ENCODE measurements around the gene SIRT6.
A peak's percentile ranks its signal among the peaks of the same experiment; 100 is the strongest.
"Not testable (repeated sequence)": the region's sequence is repeated elsewhere in the genome, so short reads cannot be mapped to it uniquely, and the experiment has no call there.

The SIRT6 gene
- total RNA-seq, result 8.2 to 20.0 (median 13.0) reads per million in 18 experiments

DNA sequence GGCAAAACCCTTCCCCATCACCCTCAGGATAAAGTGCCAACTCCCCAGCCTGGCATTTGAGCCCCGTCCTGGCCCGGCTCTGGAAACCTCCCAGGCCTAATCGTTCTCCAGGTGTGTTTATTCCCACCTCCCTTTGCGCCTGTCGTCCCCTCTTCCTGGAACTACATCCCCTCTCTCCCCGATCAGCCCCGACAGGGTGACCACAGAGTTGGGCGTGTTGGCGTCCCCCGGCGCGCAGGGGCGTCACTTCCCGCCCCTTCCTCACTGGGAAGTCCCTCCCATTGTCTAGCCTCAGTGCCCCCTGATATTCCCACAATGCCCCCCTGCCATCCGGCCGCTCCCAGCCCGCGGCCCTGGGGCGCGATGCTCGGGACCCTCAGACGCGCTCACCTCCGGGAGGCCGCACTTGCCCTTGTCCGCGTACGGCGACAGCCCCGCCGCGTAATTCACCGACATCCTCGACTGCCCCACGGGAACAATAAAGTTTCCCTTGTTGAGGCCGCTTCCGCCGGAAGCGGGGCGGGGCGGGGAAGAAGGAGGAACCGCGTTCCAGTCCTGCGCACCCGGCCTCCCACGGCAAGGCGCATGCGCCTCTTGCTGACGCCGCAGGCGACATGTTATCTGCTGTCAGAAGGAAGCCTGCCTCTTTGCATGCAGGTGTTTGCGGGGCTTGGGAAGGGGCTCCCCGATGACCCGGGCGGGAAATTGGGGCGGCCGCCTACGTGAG is at the start of gene SIRT6, which contains the start of gene ANKRD24:
SIRT6 (minus strand) TSS at position 480 of the 727 bp plus-strand sequence; CDS start at position 456, 24 bp downstream.
ANKRD24 (plus strand) TSS at position 606 of the 727 bp plus-strand sequence. CDS start 3,737 bp downstream, outside the sequence.
- peak; percentile 97 to 98 for DNase-seq

- DNase-seq, result not testable (repeated sequence)
Measured at GRCh38 chr19:4232139-4232538, 49.8 kb upstream of the SIRT6 start.

DNA sequence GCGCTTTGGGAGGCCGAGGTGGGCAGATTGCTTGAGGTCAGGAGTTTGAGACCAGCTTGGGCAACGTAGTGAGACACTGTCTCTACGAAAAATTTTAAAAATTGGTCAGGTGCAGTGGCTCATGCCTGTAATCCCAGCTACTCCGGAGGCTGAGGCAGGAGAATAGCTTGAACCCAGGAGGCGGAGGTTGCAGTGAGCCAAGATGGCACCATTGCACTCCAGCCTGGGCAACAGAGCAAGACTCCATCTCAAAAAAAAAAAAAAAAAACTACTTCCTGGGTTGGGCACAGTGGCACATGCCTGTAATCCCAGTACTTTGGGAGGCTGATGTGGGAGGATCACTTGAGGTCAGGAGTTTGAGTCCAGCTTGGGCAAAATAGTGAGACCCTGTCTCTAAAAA is 49.2 kb upstream of the SIRT6 start:
- DNase-seq, result not testable (repeated sequence)

GRCh38 chr19:4230237-4230636 is 47.9 kb upstream of the SIRT6 start:
- DNase-seq, result not testable (repeated sequence)

GRCh38 chr19:4229179-4229931 is 47.0 kb upstream of the SIRT6 start, which contains the start of gene EBI3:
TSS of gene EBI3 (plus strand) at chr19:4229523. CDS start at chr19:4229551, 28 bp downstream.
- peak; percentile 17 to 31 for DNase-seq

DNA sequence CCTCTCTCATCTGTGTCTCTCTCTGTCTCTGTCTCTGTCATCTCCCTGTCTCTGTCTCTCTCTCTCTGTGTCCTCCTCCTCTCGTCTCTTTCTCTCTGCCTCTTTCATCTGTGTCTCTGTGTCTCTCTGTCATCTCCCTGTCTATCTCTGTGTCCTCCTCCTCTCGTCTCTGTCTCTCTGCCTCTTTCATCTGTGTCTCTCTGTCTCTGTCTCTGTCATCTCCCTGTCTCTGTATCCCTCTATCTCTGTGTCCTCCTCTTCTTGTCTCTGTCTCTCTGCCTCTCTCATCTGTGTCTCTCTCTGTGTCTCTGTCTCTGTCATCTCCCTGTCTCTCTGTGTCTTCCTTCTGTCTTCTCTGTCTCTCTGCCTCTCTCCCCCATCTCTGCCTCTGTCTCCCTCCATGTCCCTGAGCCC is 46.4 kb upstream of the SIRT6 start:
- no peak for DNase-seq

DNA sequence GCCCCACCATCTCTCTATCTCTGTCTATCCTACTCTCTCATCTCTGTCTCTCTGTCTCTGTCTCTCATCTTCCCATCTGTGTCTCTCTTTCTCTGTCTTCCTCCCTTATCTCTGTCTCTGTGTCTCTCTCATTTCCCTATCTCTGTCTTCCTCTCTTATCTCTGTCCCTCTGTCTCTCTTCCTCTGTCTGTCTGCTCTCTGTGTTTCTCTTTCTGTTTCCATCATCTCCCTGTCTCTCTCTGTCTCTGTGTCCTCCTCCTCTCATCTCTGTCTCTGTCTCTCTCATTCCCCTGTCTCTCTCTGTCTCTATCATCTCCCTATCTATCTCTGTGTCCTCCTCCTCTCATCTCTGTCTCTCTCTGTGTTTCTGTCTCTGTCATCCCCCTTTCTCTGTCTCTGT is 45.4 kb upstream of the SIRT6 start:
- no peak for DNase-seq

DNA sequence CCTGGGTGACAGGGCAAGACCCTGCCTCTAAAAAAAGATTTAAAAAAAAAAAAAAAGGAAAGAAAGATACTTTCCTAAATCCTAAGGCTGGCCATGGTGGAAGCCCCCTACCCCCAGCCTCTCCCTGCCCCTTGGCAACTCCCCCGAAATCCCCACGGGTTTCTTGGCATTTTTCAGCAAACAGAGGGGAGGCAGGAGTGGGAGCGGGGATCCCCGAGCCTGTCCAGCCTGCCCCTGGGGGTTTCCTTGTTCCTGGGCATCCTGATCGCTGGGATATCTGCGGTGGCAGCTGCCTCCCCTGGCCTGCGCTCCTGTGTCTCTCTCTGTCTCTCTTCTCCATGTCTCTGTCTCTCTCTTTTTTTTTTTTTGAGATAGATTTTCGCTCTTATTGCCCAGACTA is 43.5 kb upstream of the SIRT6 start:
- no peak for DNase-seq

- no peak for DNase-seq
Measured at GRCh38 chr19:4224470-4224869, 42.1 kb upstream of the SIRT6 start.

DNA sequence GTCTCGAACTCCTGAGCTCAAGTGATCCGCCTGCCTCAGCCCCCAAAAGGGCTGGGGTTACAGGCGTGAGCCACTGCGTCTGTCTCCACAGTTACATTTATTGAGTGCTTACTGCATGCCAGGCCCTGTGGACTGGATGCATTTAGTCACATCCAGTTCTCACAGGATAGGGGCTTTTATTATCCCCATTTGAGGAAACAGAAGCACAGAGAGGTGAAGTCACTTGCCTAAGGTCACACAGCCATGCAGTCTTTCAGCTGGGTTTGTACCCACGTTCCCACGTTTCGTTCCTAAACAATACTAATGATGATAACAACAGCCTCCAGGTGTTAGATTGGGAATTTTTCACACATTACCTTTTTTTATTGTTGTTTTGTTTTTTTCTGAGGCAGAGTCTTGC is 37.8 kb upstream of the SIRT6 start:
- no peak for DNase-seq

- DNase-seq, result not testable (repeated sequence)
Measured at GRCh38 chr19:4218523-4218922, 36.2 kb upstream of the SIRT6 start.

GRCh38 chr19:4217429-4218264 is 35.3 kb upstream of the SIRT6 start:
- DNase-seq, result no peak

GRCh38 chr19:4216846-4217245 is 34.5 kb upstream of the SIRT6 start:
- DNase-seq, result no peak

GRCh38 chr19:4215807-4216206 is 33.4 kb upstream of the SIRT6 start:
- no peak for DNase-seq

DNA sequence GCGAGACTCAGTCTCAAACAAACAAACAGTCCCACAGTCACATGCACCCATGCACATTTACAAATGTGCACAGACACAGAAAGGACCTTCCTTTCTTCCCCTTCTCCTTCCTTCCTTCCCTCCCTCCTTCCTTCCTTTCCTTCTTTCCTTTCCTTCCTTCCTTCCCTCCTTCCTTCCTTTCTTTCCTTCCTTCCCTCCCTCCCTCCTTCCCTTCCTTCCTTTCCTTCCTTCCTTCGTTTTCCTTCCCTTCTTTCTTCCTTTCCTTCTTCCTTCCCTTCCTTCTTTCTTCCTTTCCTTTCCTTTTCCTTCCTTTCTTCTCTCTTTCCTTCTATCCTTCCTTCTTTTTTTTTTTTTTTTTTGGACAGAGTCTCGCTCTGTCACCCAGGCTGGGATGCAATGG is 30.8 kb upstream of the SIRT6 start:
- no peak for DNase-seq

GRCh38 chr19:4210166-4210731 is 27.9 kb upstream of the SIRT6 start:
- DNase-seq, result no peak

DNA sequence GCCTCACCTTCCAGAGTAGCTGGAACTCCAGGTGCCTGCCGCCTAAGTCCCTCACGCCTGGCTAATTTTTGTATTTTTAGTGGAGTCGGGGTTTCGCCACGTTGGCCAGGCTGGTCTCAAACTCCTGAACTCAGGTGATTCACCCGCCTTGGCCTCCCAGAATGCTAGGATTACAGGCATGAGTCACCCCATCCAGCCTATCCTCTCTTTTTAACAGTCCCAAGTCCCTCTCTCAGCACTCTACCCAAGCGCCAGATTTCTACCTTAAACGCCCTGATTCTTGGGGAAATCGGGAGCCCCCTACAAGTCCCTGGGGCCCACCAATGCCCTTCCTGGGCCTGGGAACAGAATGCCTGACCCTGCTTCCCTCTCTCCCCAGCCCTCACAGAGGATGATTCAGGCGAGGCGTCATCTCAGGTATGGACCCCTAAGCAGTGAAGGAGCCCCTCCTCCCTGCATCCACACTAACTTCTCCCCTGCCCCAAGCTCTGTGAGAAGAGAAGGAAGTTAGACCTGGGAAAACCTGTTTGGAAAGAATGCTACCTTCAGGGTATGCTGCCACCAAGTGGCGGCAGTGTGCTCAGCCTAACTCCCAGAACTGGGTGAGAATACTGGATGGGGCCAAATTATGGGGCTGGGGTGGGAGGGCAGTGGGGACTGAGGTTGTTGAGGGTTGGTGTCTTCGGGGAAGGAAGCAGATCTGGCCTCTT is 26.2 kb upstream of the SIRT6 start:
- DNase-seq, result peak; percentile 7 to 31

DNA sequence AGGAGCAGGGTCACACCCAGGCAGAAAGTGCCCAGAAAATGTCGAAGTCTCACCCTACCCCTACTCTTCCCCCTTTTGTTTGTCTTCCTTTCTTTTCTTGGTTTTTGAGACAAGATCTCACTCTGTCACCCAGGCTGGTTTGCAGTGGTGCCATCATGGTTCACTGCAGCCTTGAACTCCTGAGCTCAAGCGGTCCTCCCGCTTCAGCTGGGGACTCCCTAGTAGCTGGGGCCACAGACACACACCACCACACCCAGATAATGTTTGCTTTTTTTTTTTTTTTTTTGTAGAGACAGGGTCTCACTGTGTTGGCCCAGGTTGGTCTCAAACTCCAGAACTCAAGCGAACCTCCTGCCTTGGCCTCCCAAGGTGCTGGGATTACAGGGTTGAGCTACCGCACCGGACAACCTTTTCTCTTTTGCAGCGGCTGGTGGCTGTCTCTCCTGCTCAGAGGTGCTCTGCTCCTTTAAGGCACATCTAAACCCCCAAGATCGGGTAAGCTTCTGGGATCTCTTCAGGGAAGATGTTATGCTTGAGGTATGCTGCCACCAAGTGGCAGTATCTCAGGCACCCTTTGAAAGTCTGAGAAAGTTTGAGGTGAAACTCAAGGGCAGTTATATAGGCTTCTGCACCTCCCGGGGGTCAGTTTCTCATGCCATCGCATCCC is 24.6 kb upstream of the SIRT6 start:
- DNase-seq, result peak; percentile 21 to 26

- no peak for DNase-seq
Measured at GRCh38 chr19:4201798-4202197, 19.4 kb upstream of the SIRT6 start.

- no peak for DNase-seq
Measured at GRCh38 chr19:4200940-4201542, 18.7 kb upstream of the SIRT6 start.

All from inflammatory macrophage (primary cell).